Smooth muscle cell (in vitro differentiated cells): ENCODE measurements around the gene NMNAT2. TPM values are rescaled to one million over a fixed set of nuclear protein-coding genes. Genes with fewer than 3 reads are reported as not detected.

ENCODE experiments used
- DNase-seq: peaks from one replicate; lab custom pipeline; 2025; ENCODE audit not compliant: unreplicated experiment; lab: John Stamatoyannopoulos, UW
- H2AFZ ChIP-seq: fragments of 200-600 bp; sonication (generic); 2 replicates; pipeline ENCODE4 v1.6.0; 2016; ENCODE audit warnings: antibody characterized with exemption, low read depth, mild to moderate bottlenecking
- H3F3A ChIP-seq: fragments of 200-600 bp; sonication (generic); 2 replicates; pipeline ENCODE4 v1.6.0; 2017; ENCODE audit warnings: antibody characterized with exemption, low read depth
- H3K27ac ChIP-seq: fragments of 200-600 bp; sonication (generic); 2 replicates; pipeline ENCODE4 v1.5.1; 2016; ENCODE audit warnings: low read depth, mild to moderate bottlenecking
- H3K27me3 ChIP-seq: fragments of 200-600 bp; sonication (generic); 2 replicates; pipeline ENCODE4 v1.6.1; 2016; ENCODE audit warnings: low read depth, mild to moderate bottlenecking
- H3K36me3 ChIP-seq: fragments of 200-600 bp; sonication (generic); 2 replicates; pipeline ENCODE4 v1.5.1; 2016; ENCODE audit warnings: low read depth
- H3K4me1 ChIP-seq: fragments of 200-600 bp; sonication (generic); 2 replicates; pipeline ENCODE4 v1.5.1; 2016; ENCODE audit warnings: low read depth
- H3K4me2 ChIP-seq: fragments of 200-600 bp; sonication (generic); 2 replicates; pipeline ENCODE4 v1.6.0; 2016; ENCODE audit warnings: mild to moderate bottlenecking
- H3K4me3 ChIP-seq: fragments of 200-600 bp; sonication (generic); 2 replicates; pipeline ENCODE4 v1.5.1; 2016; ENCODE audit warnings: mild to moderate bottlenecking
- H3K79me2 ChIP-seq: fragments of 200-600 bp; sonication (generic); 2 replicates; pipeline ENCODE4 v1.6.0; 2016; ENCODE audit warnings: low read depth, mild to moderate bottlenecking
- H3K9ac ChIP-seq: fragments of 200-600 bp; sonication (generic); 2 replicates; pipeline ENCODE4 v1.6.0; 2016; ENCODE audit warnings: low read depth
- H3K9me3 ChIP-seq: fragments of 200-600 bp; sonication (generic); replicated peaks from 2 replicates; pipeline ENCODE4 v1.5.1; 2016; ENCODE audit warnings: low read depth
- H4K20me1 ChIP-seq: fragments of 200-600 bp; sonication (generic); 2 replicates; pipeline ENCODE4 v1.6.0; 2016; ENCODE audit warnings: low read depth
- WGBS: methylation state at CpG from one replicate; pipeline ENCODE4 v1.1.7; 2016; ENCODE audit warnings: low lambda C conversion rate; 5-methylcytosine and 5-hydroxymethylcytosine counted together
- polyA plus RNA-seq: library from polyadenylated mRNA; unstranded; fragments of >200 nt; fragmentation: Nextera tagmentation; extraction: Ambion mirVana; gene quantifications from 2 replicates; pipeline ENCODE4 v1.2.1, GENCODE V29; 2016
- total RNA-seq: library from RNA; depleted of rRNA; stranded (reverse); fragments of >200 nt; gene quantifications from 2 replicates; pipeline ENCODE4 v1.2.3, GENCODE V29; 2014
- TF ChIP-seq, protein P1 (sequence below): fragments of 200-600 bp; sonication (generic); IDR thresholded peaks from 2 replicates; pipeline ENCODE4 v1.5.1; 2017; ENCODE audit warnings: borderline replicate concordance, mild to moderate bottlenecking, antibody characterized with exemption; ENCODE audit not compliant: insufficient read depth, poor library complexity, severe bottlenecking

The NMNAT2 gene
- total and polyA plus RNA-seq, 2 experiments from 2014 or later: 0.22 to 0.43 TPM

DNA sequence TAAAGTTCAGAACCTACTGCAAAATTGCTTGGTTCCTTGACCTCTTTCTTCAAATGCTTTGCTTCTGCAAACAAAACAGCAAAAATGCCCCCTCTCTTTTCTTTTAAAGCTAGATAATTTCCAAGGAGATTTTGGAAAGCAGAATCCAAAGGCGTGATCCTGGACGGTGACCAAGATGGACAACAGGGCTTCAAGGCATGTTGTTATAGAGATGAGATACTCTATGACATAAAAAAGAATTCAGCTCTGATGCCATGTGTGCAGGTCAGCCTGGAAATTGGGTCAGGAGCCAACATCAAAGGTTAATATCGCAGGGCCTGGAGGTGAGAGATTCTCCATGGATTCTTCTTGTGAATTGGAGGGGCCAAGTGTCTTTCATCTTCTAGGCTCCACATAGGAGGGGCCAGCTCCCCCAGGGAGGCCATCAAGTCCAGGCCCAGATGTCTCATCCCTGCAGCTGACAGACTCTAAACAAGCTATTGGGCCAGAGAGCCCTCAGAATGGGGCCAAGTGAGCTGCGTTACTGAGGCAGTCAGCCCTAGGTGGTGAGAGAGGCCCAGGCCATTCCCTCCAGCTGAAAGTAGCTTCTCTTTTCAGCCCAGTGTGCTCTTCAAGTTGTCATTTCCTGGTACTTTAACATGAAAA lies 45.5 kb downstream of the NMNAT2 start:
- Histone ChIP-seq H3K9me3 (no peaks in the 10 kb centered on the region), H3K4me2 (no peak overlapping the region), H3K36me3 (no peaks in the 10 kb centered on the region), H3K79me2 (no peaks in the 10 kb centered on the region), H2AFZ (no peak overlapping the region), H3K4me3 (no peak overlapping the region), H3F3A (no peaks in the 10 kb centered on the region), H3K9ac (no peak overlapping the region), H4K20me1 (no peaks in the 10 kb centered on the region), H3K4me1 (no peaks in the 10 kb centered on the region), H3K27me3 (no peaks in the 10 kb centered on the region), H3K27ac (no peak overlapping the region)
- DNase-seq: no peak
- TF ChIP-seq, protein P1, sequence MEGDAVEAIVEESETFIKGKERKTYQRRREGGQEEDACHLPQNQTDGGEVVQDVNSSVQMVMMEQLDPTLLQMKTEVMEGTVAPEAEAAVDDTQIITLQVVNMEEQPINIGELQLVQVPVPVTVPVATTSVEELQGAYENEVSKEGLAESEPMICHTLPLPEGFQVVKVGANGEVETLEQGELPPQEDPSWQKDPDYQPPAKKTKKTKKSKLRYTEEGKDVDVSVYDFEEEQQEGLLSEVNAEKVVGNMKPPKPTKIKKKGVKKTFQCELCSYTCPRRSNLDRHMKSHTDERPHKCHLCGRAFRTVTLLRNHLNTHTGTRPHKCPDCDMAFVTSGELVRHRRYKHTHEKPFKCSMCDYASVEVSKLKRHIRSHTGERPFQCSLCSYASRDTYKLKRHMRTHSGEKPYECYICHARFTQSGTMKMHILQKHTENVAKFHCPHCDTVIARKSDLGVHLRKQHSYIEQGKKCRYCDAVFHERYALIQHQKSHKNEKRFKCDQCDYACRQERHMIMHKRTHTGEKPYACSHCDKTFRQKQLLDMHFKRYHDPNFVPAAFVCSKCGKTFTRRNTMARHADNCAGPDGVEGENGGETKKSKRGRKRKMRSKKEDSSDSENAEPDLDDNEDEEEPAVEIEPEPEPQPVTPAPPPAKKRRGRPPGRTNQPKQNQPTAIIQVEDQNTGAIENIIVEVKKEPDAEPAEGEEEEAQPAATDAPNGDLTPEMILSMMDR: no peak
- whole genome bisulfite sequencing: 94% methylated on average over 4 of the region's 4 CpGs

DNA sequence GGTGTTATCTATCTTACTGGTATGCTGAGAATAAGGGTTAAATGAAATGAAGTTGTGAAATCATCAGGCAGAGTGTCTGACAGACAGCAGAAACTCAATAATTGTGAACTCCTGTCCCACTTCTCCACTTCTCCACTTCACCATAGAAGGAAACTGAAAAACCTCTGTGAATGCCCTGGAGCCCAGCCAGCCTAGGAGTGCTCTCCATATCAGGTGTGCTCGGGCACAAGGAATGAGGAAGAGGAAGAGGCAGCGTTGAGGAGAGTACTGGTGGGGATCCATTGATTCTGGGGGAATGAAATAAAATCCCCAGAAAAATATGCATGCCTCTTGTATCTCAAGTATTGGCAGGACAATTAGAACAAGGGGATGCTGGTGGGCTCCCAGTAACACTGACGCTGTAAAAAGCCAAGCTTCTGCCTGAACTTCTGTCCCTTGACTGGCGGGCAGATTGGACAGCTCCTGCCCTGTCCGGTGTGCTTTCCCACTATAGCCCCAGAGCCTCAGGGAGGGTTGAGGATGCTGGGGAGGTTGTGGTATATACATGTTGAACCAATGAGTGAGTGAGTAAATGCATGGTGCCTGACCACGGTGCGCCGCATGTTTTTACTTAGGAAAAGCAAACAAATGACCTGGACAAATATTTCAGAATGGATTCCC lies 47.7 kb downstream of the NMNAT2 start:
- no peaks in the 10 kb centered on the region for H3K9me3 ChIP-seq
- no peak overlapping the region for H3K27ac ChIP-seq
- 74% methylated on average over 8 of the region's 8 CpGs for WGBS
- no peak overlapping the region for H2AFZ ChIP-seq
- DNase-seq: no peak
- H3F3A ChIP-seq: no peaks in the 10 kb centered on the region
- no peaks in the 10 kb centered on the region for H3K79me2 ChIP-seq
- H3K4me2 ChIP-seq: no peak overlapping the region
- no peaks in the 10 kb centered on the region for H3K4me1 ChIP-seq
- TF ChIP-seq, protein P1: no peak
- no peak overlapping the region for H3K4me3 ChIP-seq
- no peaks in the 10 kb centered on the region for H4K20me1 ChIP-seq
- H3K27me3 ChIP-seq: no peaks in the 10 kb centered on the region
- H3K9ac ChIP-seq: no peak overlapping the region
- no peaks in the 10 kb centered on the region for H3K36me3 ChIP-seq

DNA sequence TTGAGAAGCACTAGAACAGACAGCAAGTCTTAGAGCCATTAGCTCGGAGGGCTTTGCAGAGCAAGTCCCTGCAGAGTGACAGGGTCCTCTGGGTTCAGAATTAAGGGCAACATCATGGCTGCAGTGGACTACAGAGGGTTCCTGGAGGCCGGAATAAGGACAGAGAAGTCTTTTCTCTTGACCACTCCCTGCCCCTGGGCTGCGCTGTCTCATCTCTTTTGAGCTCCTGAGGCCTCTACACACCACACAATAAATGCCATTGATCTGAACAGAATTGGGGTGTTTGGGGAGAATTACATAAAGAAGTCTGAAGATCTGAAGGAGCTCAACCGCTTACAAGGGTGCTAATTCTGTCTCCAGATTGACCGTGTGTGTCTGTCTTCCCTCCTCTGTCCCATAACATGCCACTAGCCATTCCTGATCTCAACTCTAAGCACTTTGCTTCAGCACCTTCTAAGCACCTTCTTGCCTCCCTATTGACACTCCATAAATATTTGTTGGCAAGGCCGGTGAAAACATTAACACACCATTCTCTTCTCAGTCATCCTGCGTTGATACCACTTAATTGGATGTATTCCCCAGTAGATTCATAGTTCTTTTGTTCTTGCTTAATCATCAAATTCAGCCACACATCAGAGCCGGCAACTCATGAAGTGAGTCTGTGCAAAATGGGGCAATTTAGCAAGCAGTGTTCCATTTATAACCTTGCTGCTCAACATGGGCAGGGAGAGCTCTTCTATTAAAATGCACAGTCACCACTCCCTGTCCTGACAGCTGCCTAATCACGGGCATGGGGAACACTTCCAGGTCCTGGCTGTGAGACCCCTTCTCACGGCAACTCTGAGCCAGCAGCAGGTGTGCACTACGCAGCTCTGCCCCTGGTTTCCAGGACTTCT lies 49.7 kb downstream of the NMNAT2 start:
- no peak overlapping the region for H3K9ac ChIP-seq
- H4K20me1 ChIP-seq: no peaks in the 10 kb centered on the region
- H3K79me2 ChIP-seq: no peaks in the 10 kb centered on the region
- no peaks in the 10 kb centered on the region for H3K27me3 ChIP-seq
- H2AFZ ChIP-seq: no peak overlapping the region
- H3K9me3 ChIP-seq: no peaks in the 10 kb centered on the region
- 86% methylated on average over 11 of the region's 11 CpGs for WGBS
- no peak overlapping the region for H3K4me3 ChIP-seq
- no peaks in the 10 kb centered on the region for H3F3A ChIP-seq
- H3K4me1 ChIP-seq: no peaks in the 10 kb centered on the region
- H3K4me2 ChIP-seq: no peak overlapping the region
- DNase-seq: no peak
- TF ChIP-seq, protein P1: no peak
- H3K27ac ChIP-seq: no peak overlapping the region
- no peaks in the 10 kb centered on the region for H3K36me3 ChIP-seq
